PC-9 (cell line): Measurements from ENCODE around the gene DOCK11. TPM values are rescaled to one million over a fixed set of nuclear protein-coding genes. Genes with fewer than 3 reads are reported as not detected.

Source experiments
- BruUV-seq: library from RNA; stranded (reverse); fragments of 400-500 nt; replicated peaks from 2 replicates; lab custom pipeline; 2021; lab: Mats Ljungman, UMichigan
- CTCF ChIA-PET: fragments of 300-600 bp; sonication (Branson Sonifier 250); formaldehyde crosslinking; loops from one replicate; lab custom pipeline; 2022; ENCODE audit warnings: antibody characterized with exemption; lab: Charles Lee
- POLR2A ChIA-PET: fragments of 300-600 bp; sonication (Branson Sonifier 250); formaldehyde crosslinking; loops from one replicate; lab custom pipeline; 2022; ENCODE audit warnings: antibody characterized with exemption; ENCODE audit not compliant: unreplicated experiment; lab: Charles Lee
- DNase-seq, 2 experiments: peaks; one replicate each; pipeline versions ENCODE4 v3.0.0 to v3.0.0-alpha.2; 2015 to 2022; ENCODE audit warnings: mixed read lengths in 1 of 2
- H2AFZ ChIP-seq: fragments of 200-600 bp; sonication (generic); 2 replicates; pipeline ENCODE4 v1.8.1; 2017; ENCODE audit warnings: antibody characterized with exemption
- H3F3A ChIP-seq: fragments of 200-600 bp; sonication (generic); 2 replicates; pipeline ENCODE4 v1.8.1; 2017; ENCODE audit warnings: antibody characterized with exemption, mild to moderate bottlenecking, low read depth; ENCODE audit not compliant: insufficient read depth
- H3K27ac ChIP-seq: fragments of 200-600 bp; sonication (generic); 2 replicates; pipeline ENCODE4 v1.6.1; 2016; ENCODE audit warnings: mixed run types
- H3K27me3 ChIP-seq: fragments of 200-600 bp; sonication (generic); 2 replicates; pipeline ENCODE4 v1.6.1; 2016; ENCODE audit warnings: low read depth, mixed run types; ENCODE audit not compliant: insufficient read depth
- H3K36me3 ChIP-seq: fragments of 200-600 bp; sonication (generic); 2 replicates; pipeline ENCODE4 v1.6.1; 2016; ENCODE audit warnings: low read depth, mixed run types
- H3K4me1 ChIP-seq: fragments of 200-600 bp; sonication (generic); replicated peaks from 2 replicates; pipeline ENCODE4 v1.6.1; 2016; ENCODE audit warnings: mixed run types; ENCODE audit not compliant: insufficient read depth
- H3K4me2 ChIP-seq: fragments of 200-600 bp; sonication (generic); 2 replicates; pipeline ENCODE4 v1.6.1; 2017; ENCODE audit warnings: mixed run types
- H3K4me3 ChIP-seq: fragments of 200-600 bp; sonication (generic); 2 replicates; pipeline ENCODE4 v1.6.1; 2016; ENCODE audit warnings: mixed run types
- H3K79me2 ChIP-seq: fragments of 200-600 bp; sonication (generic); 2 replicates; pipeline ENCODE4 v1.6.1; 2017; ENCODE audit warnings: low read depth, mixed run types
- H3K9me2 ChIP-seq: fragments of 200-600 bp; sonication (generic); 2 replicates; pipeline ENCODE4 v1.8.1; 2017; ENCODE audit warnings: mild to moderate bottlenecking; ENCODE audit not compliant: insufficient read depth
- H3K9me3 ChIP-seq: fragments of 200-600 bp; sonication (generic); 2 replicates; pipeline ENCODE4 v1.8.1; 2016; ENCODE audit warnings: low read depth; ENCODE audit not compliant: insufficient read depth
- H4K20me1 ChIP-seq: fragments of 200-600 bp; sonication (generic); 2 replicates; pipeline ENCODE4 v1.8.1; 2017; ENCODE audit not compliant: insufficient read depth
- EZH2 ChIP-seq: fragments of 200-600 bp; sonication (generic); IDR thresholded peaks from 2 replicates; pipeline ENCODE4 v1.8.0; 2017; ENCODE audit warnings: antibody characterized with exemption, low read depth
- intact Hi-C: fragments of 100-400 bp; cut with micrococcal nuclease; formaldehyde crosslinking; loops from one replicate; pipeline ENCODE4 v1.10.0; 2022; ENCODE audit not compliant: unreplicated experiment
- total RNA-seq: library from RNA; stranded (reverse); gene quantifications from 2 replicates; pipeline ENCODE4 v1.2.3, GENCODE V29; 2021
- TF ChIP-seq, protein P1 (sequence below): fragments of 200-600 bp; sonication (generic); conservative IDR thresholded peaks from 2 replicates; pipeline ENCODE4 v1.6.1; 2017; ENCODE audit warnings: mixed run types, antibody characterized with exemption, mild to moderate bottlenecking, moderate library complexity

Gene DOCK11
- total RNA-seq, 1 experiment from 2014 or later = 9.0 TPM

GRCh38 chrX:118528071-118528737 lies 32.6 kb downstream of the DOCK11 start:
- no peak for DNase-seq
- intact Hi-C loops = no loop called here
- Histone ChIP-seq H3K9me3 (no peaks in the 10 kb centered on the region), H3F3A (no peaks in the 10 kb centered on the region), H3K4me3 (no peak overlapping the region), H3K36me3 (no peaks in the 10 kb centered on the region), H3K27me3 (no peaks in the 10 kb centered on the region), H3K9me2 (no peaks in the 10 kb centered on the region), H4K20me1 (no peaks in the 10 kb centered on the region), H3K79me2 (no peaks in the 10 kb centered on the region), H3K4me1 (no peaks in the 10 kb centered on the region), H2AFZ (no peak overlapping the region), H3K4me2 (no peak overlapping the region), H3K27ac (no peak overlapping the region)
- POLR2A ChIA-PET = interaction anchor here (0.6 to 0.7 kb wide), 2 partner anchors 10 to 32 kb away, joined by 4 read pairs; no protein-coding TSS in a partner anchor
- BruUV-seq = no TSS peak
- TF ChIP-seq, protein P1, sequence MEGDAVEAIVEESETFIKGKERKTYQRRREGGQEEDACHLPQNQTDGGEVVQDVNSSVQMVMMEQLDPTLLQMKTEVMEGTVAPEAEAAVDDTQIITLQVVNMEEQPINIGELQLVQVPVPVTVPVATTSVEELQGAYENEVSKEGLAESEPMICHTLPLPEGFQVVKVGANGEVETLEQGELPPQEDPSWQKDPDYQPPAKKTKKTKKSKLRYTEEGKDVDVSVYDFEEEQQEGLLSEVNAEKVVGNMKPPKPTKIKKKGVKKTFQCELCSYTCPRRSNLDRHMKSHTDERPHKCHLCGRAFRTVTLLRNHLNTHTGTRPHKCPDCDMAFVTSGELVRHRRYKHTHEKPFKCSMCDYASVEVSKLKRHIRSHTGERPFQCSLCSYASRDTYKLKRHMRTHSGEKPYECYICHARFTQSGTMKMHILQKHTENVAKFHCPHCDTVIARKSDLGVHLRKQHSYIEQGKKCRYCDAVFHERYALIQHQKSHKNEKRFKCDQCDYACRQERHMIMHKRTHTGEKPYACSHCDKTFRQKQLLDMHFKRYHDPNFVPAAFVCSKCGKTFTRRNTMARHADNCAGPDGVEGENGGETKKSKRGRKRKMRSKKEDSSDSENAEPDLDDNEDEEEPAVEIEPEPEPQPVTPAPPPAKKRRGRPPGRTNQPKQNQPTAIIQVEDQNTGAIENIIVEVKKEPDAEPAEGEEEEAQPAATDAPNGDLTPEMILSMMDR = no peak
- TF ChIP-seq EZH2 = no peak
- CTCF ChIA-PET = no interaction called here

DNA sequence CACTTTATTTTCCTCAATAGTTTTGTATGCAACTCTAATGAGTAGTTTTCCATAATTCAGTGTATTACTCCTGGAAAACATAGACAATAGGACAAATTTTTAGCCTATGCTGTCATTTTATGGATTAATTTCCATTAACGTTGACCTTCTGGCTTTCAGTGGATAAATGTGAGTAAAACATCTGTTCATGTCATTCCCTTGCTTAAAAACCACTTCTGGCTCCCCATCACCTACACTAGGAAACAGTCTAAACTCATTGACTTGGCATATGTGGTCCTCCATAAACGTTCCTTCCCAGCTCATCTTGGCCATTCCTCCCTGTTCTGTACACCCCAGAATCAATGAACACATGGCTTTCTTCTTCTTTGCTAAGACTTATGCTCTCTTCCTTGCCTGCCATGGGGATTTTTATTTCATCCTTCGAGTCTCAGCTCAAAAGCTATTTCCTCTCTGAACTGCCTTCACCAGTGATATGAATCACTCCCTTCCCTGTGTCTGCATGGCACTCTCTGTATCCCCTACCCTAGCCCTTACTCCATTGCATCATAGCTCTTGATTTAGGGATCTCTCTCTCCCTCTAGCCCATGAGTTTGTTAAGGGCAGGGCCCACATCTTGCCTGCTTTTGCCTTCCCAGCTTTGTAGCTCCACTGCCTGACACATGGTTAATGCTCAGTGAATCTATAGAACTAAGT lies 34.8 kb downstream of the DOCK11 start:
- no peaks in the 10 kb centered on the region for H3K4me1 ChIP-seq
- DNase-seq = no peak
- H3K27ac ChIP-seq = no peak overlapping the region
- ChIA-PET POLR2A (interaction anchor here (0.6 kb wide), 1 partner anchor 711 kb away, joined by 6 read pairs; no protein-coding TSS in a partner anchor), CTCF (no interaction called here)
- intact Hi-C loops = no loop called here
- no peaks in the 10 kb centered on the region for H3K9me2 ChIP-seq
- no TSS peak for BruUV-seq
- no peaks in the 10 kb centered on the region for H3F3A ChIP-seq
- no peak overlapping the region for H3K4me2 ChIP-seq
- no peaks in the 10 kb centered on the region for H3K9me3 ChIP-seq
- H2AFZ ChIP-seq = no peak overlapping the region
- no peak overlapping the region for H3K4me3 ChIP-seq
- no peaks in the 10 kb centered on the region for H4K20me1 ChIP-seq
- no peaks in the 10 kb centered on the region for H3K79me2 ChIP-seq
- H3K27me3 ChIP-seq = no peaks in the 10 kb centered on the region
- no peaks in the 10 kb centered on the region for H3K36me3 ChIP-seq
- no peak for TF ChIP-seq EZH2
- TF ChIP-seq, protein P1 = no peak

DNA sequence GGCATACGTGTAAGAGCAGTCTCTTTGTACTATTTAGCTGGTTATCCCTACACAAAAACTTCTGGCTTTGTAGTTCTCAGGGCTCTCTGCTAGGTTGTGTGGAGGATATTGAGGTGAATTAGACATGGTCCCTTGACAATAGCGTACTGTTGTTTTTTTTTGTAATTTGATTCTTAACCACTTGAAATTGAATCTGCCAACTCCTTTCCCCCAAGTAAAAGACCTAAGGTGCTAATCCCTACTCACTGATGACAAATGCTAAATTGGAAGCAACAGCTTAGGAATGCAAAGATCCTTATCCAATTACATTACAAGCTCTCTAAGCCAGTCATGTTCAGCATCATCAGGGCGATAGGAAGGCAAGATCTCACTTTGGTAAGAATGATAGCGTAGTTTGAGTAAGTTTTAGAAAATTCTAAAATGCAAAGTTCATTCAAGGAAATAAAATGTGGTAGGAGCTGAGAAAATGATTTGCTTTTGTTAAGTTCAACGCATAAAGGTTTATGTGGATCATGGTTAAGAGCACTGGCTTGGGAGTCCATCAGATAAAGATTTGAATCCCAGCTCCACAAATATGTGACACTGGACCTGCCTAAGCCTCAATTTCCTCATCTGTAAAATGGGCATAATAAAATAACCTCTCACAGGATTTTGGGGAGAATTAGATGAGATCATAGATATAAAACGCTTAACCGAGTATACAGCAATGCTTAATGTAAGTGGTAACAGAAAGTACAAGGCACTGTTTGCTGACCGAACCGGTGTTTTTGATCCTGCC lies 39.3 kb downstream of the DOCK11 start:
- no peaks in the 10 kb centered on the region for H3F3A ChIP-seq
- DNase-seq = no peak
- no peaks in the 10 kb centered on the region for H3K36me3 ChIP-seq
- no TSS peak for BruUV-seq
- no peaks in the 10 kb centered on the region for H4K20me1 ChIP-seq
- no peak overlapping the region for H3K4me3 ChIP-seq
- no peaks in the 10 kb centered on the region for H3K9me3 ChIP-seq
- POLR2A ChIA-PET = interaction anchor here (0.6 kb wide), 1 partner anchor 15 kb away, joined by 5 read pairs; no protein-coding TSS in a partner anchor
- H3K4me1 ChIP-seq = peaks cover 11% of the 10 kb centered on the region
- H2AFZ ChIP-seq = no peak overlapping the region
- no peaks in the 10 kb centered on the region for H3K27me3 ChIP-seq
- TF ChIP-seq, protein P1 = no peak
- TF ChIP-seq EZH2 = no peak
- no peak overlapping the region for H3K4me2 ChIP-seq
- intact Hi-C loops = loop anchor here (5.0 kb wide), 1 partner anchor 38 kb away; the partner anchor contains the start of gene DOCK11
- H3K9me2 ChIP-seq = no peaks in the 10 kb centered on the region
- no peaks in the 10 kb centered on the region for H3K79me2 ChIP-seq
- H3K27ac ChIP-seq = no peak overlapping the region
- CTCF ChIA-PET = interaction anchor here (0.6 kb wide), 1 partner anchor 63 kb away, joined by 3 read pairs; no protein-coding TSS in a partner anchor
